HG03196 (cell line): Measurements from ENCODE around the gene C6orf120.

Experiments
- ATAC-seq: cut with Tn5 transposase; IDR thresholded peaks from one replicate; pipeline ENCODE4 v1.9.1; 2021; ENCODE audit not compliant: unreplicated experiment

Gene C6orf120

DNA sequence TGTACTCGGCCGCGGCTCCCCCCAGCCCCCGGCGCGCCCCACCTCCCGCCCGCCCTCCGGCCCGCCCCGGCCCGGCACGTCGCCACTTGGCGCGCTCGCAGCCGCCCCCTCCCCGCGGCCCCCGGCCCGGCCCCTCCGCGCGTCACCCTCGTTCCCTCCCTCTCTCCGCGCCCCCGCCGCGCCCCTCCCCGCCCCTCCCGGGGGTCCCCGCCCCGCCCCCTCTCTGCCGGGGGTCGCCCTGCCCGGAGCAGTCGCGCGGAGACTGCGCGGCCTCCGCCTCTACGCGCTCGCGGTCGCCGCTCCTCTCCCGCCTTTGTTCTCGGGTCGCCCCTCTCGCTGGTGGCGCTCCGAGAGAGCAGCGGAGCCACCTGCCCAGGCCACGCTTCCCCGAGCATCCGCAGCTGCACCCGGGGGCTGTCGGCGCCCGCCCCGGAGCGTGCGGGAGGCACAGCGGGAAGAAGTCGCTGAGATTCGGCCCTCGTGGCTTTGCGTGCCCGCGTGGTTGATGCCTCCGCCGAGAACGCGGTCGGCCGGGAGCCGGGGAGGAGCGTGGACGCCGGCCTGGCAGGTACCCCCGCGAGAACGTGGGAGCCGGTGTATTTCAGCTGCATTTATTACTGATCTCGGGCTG is 22.7 kb downstream of the C6orf120 start, which contains the start of gene PHF10:
TSS of gene PHF10 (minus strand) at position 7 of the 631 bp plus-strand sequence. CDS start 569 bp downstream, outside the sequence.
- ATAC-seq: peak; percentile 39

DNA sequence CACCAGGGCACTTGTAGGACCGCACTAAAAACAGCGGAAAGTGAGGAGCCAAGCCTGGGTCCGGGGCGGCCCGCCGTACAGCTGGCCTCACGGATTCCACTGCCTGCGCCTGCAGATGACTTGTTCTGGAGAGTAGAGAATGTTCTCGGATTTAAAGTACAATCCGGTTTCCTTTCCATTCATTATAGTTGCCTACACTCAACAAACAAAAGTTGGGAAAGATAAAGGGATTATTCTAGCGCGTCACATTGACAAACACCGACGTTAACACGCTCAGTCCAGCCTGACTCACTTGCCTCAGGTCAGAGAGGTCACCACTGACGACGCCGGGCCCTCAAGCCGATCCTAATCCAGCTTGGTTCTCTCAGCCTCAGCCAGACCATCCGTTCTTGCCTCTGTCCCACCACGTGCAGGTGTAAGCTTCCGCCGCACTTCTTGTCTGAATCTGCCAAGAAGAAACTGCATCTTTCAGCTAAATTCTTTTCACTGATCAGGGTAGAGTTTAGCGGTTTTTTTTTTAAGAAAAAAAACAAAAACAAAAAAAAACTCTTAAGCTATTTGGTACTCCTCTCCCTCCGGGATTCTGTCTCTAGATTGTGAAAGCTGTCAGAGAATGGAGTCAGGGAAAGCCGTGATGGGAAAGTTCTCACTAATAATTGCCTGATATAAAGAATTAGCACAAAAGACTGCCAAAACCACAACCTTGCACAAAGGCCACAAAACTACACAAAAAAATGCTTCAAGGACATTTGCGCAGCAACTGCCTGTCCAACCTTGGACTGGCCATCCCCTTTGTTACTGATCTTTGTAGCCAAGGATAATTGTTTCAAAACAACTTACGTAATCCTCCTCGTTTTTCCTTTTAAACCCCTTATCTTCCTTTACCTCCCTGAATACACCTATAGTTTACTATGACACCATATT is 23.5 kb downstream of the C6orf120 start:
- peak; percentile 11 for ATAC-seq

DNA sequence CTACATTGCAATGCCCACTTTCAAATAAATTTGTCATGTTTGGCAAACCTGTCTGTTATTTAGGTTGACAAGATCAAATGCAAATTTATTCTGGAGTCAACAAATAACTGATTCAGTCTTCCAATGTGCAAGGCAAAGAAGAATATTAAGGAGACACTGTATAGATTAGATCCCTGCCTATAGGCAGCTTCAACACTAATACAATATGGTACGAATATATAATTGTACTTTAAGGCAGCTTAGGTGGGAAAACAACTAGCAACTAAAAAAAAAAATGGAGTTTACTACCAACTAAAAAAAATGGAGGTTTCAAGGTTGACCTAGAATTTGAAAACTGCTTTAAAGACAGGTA is 24.1 kb downstream of the C6orf120 start:
- ATAC-seq: no peak

DNA sequence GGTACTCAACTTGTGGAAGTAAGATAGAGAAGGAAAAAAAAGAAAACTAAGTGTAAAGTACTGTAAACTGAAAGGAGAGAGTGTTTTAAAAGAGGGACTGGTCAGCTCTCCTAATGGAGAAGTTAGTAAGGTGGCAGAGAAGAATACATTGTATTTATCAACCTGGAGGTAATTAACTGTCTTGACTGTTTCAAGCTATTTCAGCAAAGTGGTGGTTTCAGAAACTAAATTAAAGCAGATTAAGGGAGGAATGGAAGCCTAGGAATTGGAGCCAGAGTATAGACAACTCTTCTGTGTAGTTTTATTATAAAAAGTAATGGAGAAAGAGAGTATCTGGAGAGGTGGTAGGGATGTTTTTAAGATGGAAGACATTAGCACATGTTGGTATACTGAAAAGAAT is 25.0 kb downstream of the C6orf120 start:
- no peak for ATAC-seq

DNA sequence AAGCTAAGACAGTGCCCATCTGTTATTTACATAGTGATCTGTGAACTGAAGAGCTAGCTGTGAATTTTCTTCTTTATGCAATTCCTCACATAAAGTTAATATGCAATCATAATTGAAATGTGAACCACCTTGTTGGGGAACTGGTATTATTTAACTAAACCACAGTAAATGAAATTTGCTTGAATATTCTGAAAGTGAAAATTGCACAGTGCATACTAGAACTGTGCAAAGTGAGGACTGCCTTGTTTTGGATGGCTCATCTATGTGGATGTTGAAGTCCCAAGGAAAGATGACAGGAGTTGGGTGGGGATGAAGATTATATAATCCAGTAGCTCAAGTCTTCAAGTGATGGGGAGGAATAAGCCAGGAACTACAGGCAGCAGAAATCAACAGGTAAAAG is 28.0 kb downstream of the C6orf120 start:
- ATAC-seq: no peak

DNA sequence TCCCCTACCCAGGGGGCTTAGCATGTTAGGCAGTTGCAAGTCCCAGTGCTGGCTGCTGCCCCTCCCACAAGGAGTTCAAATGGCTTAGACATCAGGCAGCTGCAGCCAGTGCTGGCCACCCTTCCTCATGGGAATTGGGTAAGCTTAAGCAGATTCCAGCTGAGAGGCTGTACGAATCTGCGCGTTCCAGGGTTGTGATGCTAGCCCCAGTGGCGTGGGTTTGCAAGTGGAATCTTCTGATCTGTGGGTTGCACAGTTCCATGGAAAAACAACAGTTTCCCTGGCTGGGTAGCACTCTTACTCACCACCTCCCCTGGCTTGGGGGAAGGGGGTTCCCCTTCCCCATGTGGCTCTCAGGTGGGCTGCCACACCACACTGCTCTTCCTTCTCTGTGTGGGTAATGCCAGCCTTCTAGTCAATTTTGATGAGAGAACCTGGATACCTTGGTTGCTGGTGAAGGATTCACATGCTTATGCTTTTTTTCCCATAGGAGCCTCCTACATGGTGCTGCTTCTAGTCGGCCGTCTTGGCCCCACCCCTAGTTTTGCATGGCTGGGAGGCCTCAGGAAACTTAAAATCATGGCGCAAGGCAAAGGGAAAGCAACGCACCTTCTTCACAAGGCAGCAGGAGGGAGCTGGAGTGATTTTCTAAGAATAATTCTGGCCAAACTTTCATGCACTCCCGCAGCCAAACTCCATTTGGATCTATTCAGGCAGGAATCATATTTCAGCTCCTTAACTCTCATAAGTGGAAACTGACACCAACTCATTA is 36.5 kb downstream of the C6orf120 start:
- ATAC-seq: no peak

DNA sequence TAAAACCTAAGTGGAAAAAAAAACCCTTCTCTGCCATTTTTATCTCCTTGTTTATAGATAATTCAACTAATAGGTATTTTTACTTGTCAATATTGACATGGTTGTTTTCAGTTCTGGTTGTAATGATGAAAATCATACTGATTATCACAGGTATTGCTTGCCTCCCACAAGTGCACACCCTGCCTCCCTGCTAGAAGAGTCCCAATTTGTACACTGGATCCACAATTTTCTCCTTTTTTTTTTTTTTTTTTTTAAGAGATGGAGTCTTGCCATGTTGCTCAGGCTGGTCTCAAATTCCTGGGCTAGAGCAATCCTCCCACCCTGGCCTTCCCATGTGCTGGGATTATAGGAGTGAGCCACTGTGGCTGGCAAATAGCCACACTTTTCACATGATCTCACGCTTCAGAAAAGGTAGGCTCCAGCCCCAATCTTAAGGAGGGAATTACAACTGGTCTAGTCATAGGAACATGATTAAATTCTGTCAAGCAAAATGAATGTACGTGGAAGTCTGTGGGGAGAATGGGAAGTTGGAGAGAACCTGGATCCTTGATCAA is 37.1 kb downstream of the C6orf120 start:
- ATAC-seq: no peak

DNA sequence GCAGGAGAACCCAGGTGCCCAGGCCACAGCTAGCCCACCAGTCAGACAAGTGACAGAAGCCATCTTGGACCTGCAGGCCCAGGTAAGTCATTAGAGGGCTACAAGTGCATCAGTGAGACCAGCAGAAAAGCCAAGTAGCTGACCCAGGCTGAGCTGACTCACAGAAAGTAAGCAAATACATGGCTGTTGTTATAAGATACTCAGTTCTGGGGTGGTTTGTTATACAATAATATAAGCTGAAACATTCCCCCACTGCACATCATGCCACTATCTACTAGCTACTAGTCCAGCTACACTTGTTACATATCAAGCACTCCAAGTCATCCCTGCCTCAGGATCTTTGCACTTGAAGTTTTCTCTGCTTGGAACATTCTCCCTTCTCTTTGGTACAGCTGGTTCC is 39.4 kb downstream of the C6orf120 start:
- ATAC-seq: no peak

DNA sequence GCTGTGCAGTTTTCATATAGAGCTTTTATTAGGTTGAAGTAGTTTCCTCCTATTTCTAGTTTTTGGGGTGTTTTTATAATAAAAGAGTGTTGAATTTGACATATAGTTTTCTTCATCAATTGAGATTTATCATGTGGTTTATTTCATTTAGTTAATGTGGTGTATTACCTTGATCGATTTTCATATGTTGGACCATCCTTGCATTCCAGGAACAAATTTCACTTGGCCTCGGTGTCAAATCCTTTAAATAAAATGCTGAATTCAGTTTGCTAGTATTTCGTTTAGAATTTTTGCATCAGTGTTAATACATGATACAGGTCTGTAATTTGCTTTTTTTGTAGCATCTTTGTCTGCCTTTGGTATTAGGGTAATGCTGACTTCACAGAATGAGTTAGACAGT is 43.5 kb downstream of the C6orf120 start:
- no peak for ATAC-seq

DNA sequence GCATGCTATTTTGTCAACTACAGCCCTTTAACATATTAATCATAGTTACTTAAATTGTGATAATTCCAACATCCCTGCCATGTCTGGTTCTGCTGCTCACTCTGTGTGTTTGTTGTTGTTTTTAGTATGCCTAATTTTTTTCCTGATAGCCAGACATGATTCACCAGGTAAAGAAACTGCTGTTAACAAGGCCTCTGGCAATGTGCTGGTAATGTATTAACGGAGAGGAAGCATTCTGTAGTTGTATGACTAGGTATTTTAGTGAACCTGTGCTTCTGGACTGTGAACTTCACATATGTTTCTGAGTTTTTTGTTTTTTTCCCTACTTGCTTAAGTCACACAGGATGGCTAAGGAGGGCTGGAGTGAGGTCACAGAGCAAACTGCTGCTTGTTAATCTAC is 44.6 kb downstream of the C6orf120 start:
- no peak for ATAC-seq

DNA sequence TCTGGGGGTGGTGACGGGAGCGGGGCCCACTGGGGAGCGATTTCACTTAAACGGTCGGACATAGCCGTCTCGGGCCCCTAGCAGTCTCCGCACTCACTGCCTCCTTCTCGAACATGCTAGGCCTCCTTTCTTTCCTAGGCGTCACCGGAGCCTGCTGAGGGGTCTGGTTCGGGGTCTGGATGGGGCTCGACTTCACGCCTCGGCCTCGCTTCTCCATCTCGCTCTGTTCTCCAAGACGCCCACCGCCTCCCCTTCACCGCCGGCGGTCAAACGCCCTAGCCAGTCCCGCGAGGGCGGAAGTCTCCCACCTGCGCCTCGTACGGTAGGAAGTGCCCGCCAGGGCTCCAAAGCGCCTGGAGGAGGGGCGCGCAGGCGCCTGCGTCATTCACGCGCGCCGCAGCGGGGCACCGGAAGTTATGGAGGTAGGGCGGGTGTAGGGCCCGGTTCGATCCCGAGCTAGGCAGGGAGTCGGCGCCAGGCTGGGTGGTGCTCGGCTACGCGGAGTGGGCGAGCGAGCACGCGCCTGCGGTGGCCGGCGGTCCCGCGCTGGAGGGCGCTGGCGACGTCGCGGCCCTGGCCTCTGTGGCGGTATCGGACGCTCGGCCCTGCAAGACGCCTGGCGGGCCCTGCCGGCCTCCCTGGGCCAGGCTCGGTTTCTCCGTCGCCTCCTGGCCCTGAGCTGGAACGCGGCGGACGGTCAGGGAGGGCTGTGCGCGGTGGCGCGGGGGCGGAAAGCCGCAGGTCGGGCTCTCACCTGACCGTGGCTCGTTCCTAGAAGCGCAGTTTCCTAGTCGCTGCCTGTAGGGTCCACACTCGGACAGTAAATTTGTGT is 49.5 kb downstream of the C6orf120 start, which contains the start of the genes DYNLT2 and ERMARD:
TSS of gene DYNLT2 (minus strand) at position 331 of the 832 bp plus-strand sequence. CDS start at position 217, 114 bp downstream.
TSS of gene ERMARD (plus strand) at position 381 of the 832 bp plus-strand sequence. CDS start at position 417, 36 bp downstream.
- peak; percentile 96 for ATAC-seq

DNA sequence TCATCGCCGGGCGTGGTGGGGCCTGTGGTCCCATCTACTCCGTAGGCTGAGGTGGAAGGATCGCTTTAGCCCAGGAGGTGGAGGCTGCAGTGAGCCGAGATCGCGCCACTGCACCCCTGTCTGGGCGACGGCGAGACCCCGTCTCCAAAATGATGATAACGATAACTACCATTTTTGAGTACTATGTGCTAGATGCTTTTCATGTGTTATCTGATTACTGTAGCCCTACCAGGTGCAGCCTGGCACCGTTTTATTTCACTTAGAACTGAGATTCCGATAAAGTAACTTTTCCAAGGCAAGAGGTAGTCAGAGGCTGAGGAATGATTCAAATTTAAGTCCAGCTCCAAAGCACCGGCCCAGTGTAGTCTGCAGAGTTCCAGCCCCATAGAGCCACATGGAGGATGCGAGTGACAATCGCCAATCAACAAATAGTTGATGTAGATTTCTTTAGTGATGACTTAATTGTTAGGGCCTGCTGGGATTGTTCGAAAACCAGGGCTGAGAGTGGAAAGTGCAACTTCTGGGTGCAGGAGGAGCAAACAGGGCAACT is 50.2 kb downstream of the C6orf120 start:
- no peak for ATAC-seq
